ENCODE results near the gene BBS4. TPM values are rescaled to one million over a fixed set of nuclear protein-coding genes. Genes with fewer than 3 reads are reported as not detected.
"Not testable (repeated sequence)": the region's sequence is repeated elsewhere in the genome, so short reads cannot be mapped to it uniquely, and the experiment has no call there.

BBS4 gene
- total and polyA plus RNA-seq, 4 donors: 13.0 to 65.3 (median 19.5) TPM

GRCh38 chr15:72656014-72656413 lies 30.0 kb upstream of the BBS4 start:
- not testable (repeated sequence) for H3K27ac ChIP-seq (ENCODE audit: low read depth in 1 of 2, low read length in 1 of 2); H3K9me3 ChIP-seq (ENCODE audit: control insufficient read depth in 4 of 4, insufficient read depth in 3 of 4, low read length in 3 of 4); H3K36me3 ChIP-seq (ENCODE audit: control insufficient read depth in 4 of 4, insufficient read depth in 4 of 4, low read length in 4 of 4); H3K4me1 ChIP-seq (ENCODE audit: control insufficient read depth in 5 of 5, insufficient read depth in 5 of 5, low read length in 5 of 5); H3K4me3 ChIP-seq; ATAC-seq (ENCODE audit: insufficient read depth, low FRiP score); H3K9ac ChIP-seq (ENCODE audit: insufficient read depth in 1 of 2, low read length in 2 of 2); DNase-seq; H3K27me3 ChIP-seq (ENCODE audit: control insufficient read depth in 3 of 3, insufficient read depth in 3 of 3, low read length in 2 of 3)
- no CpG with 5 or more reads among the region's 3 CpGs for WGBS, 2 donors

- 81 to 89% methylated on average over 8 of the region's 10 CpGs for WGBS, 2 donors
- not testable (repeated sequence) for H3K9me3 ChIP-seq (ENCODE audit: control insufficient read depth in 4 of 4, insufficient read depth in 3 of 4, low read length in 3 of 4); H3K4me1 ChIP-seq (ENCODE audit: control insufficient read depth in 5 of 5, insufficient read depth in 5 of 5, low read length in 5 of 5); ATAC-seq (ENCODE audit: insufficient read depth, low FRiP score); DNase-seq; H3K9ac ChIP-seq (ENCODE audit: insufficient read depth in 1 of 2, low read length in 2 of 2); H3K36me3 ChIP-seq (ENCODE audit: control insufficient read depth in 4 of 4, insufficient read depth in 4 of 4, low read length in 4 of 4); H3K4me3 ChIP-seq; H3K27me3 ChIP-seq (ENCODE audit: control insufficient read depth in 3 of 3, insufficient read depth in 3 of 3, low read length in 2 of 3); H3K27ac ChIP-seq (ENCODE audit: low read depth in 1 of 2, low read length in 1 of 2)
These were observed 24.9 kb upstream of the BBS4 start for GRCh38 chr15:72661081-72661480.

DNA sequence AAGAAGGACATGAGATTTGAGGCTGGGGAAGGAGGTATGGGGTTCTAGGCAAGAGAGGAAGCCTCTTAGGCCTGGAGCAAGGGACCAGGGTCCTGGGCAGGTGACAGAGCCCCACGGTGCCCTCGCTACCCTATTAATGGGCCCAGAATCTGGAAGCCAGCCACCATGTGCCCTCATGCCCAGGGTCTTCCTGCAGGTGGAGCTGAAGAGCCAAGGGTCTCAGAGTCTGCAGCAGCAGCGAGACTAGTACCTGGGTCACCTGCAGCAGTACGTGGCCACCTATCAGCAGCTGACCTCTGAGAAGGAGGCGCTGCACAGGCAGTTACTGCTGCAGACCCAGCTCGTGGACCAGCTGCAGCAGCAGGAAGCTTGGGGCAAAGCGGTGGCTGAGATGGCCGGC lies 22.1 kb upstream of the BBS4 start:
- not testable (repeated sequence) for H3K9me3 ChIP-seq (ENCODE audit: control insufficient read depth in 4 of 4, insufficient read depth in 3 of 4, low read length in 3 of 4); ATAC-seq (ENCODE audit: insufficient read depth, low FRiP score)

DNA sequence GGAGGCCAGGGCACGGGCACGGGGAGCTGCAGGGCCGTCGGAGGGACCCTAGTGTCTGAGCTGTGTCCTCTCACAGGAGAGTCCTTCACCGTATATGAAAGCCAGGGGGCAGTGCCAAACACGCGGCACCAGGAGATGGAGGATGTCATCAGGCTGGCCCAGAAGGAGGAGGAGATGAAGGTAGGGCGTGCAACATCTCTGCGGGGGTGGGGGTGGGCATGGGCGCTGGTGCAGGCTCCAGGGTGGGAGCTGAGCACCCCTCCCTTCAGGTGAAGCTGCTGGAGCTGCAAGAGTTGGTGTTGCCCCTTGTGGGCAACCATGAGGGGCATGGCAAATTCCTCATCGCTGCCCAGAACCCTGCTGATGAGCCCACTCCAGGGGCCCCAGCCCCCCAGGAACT lies 20.3 kb upstream of the BBS4 start:
- H3K9ac ChIP-seq (ENCODE audit: insufficient read depth in 1 of 2, low read length in 2 of 2); H3K36me3 ChIP-seq (ENCODE audit: control insufficient read depth in 4 of 4, insufficient read depth in 4 of 4, low read length in 4 of 4); DNase-seq; H3K27me3 ChIP-seq (ENCODE audit: control insufficient read depth in 3 of 3, insufficient read depth in 3 of 3, low read length in 2 of 3); H3K27ac ChIP-seq (ENCODE audit: low read depth in 1 of 2, low read length in 1 of 2); H3K4me3 ChIP-seq; ATAC-seq (ENCODE audit: insufficient read depth, low FRiP score); H3K4me1 ChIP-seq (ENCODE audit: control insufficient read depth in 5 of 5, insufficient read depth in 5 of 5, low read length in 5 of 5); H3K9me3 ChIP-seq (ENCODE audit: control insufficient read depth in 4 of 4, insufficient read depth in 3 of 4, low read length in 3 of 4): not testable (repeated sequence)
- 67 to 78% methylated on average over 3 to 5 of the region's 11 CpGs for WGBS, 2 donors

More for the DNA sequence above, 22.1 kb upstream of the BBS4 start:
- not testable (repeated sequence) for DNase-seq; H3K27ac ChIP-seq (ENCODE audit: low read depth in 1 of 2, low read length in 1 of 2); H3K27me3 ChIP-seq (ENCODE audit: control insufficient read depth in 3 of 3, insufficient read depth in 3 of 3, low read length in 2 of 3); H3K4me1 ChIP-seq (ENCODE audit: control insufficient read depth in 5 of 5, insufficient read depth in 5 of 5, low read length in 5 of 5); H3K9ac ChIP-seq (ENCODE audit: insufficient read depth in 1 of 2, low read length in 2 of 2); H3K36me3 ChIP-seq (ENCODE audit: control insufficient read depth in 4 of 4, insufficient read depth in 4 of 4, low read length in 4 of 4); H3K4me3 ChIP-seq
- WGBS, 2 donors: 54% methylated on average over 4 of the region's 8 CpGs; no CpG with 5 or more reads in 1 of the 2 donors

DNA sequence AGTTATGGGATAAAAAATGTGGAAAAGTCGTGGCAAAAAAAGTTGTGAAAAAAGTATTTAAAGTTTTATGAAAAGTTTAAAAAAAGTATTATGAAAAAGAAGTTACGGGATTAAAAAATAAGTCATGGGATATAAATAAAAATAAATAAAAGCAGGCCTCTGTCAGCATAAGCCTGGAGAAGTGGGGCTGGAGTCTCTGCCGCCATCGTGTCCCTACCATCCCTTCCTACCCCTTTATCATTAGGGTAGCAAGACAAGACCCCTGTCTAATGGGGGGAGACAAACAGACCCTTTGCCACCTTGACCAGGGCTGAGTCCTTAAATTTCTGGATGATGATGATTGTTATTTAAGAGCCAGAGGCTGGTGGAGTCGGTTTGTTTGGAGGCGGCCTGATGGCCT lies 16.2 kb upstream of the BBS4 start:
- not testable (repeated sequence) for H3K4me1 ChIP-seq (ENCODE audit: control insufficient read depth in 5 of 5, insufficient read depth in 5 of 5, low read length in 5 of 5); H3K9ac ChIP-seq (ENCODE audit: insufficient read depth in 1 of 2, low read length in 2 of 2); H3K4me3 ChIP-seq; H3K9me3 ChIP-seq (ENCODE audit: control insufficient read depth in 4 of 4, insufficient read depth in 3 of 4, low read length in 3 of 4); H3K27me3 ChIP-seq (ENCODE audit: control insufficient read depth in 3 of 3, insufficient read depth in 3 of 3, low read length in 2 of 3); H3K27ac ChIP-seq (ENCODE audit: low read depth in 1 of 2, low read length in 1 of 2); DNase-seq; H3K36me3 ChIP-seq (ENCODE audit: control insufficient read depth in 4 of 4, insufficient read depth in 4 of 4, low read length in 4 of 4); ATAC-seq (ENCODE audit: insufficient read depth, low FRiP score)
- 94 to 98% methylated on average over 5 of the region's 6 CpGs for WGBS, 2 donors

- H3K4me3 ChIP-seq; H3K27me3 ChIP-seq (ENCODE audit: control insufficient read depth in 3 of 3, insufficient read depth in 3 of 3, low read length in 2 of 3); H3K9ac ChIP-seq (ENCODE audit: insufficient read depth in 1 of 2, low read length in 2 of 2); H3K4me1 ChIP-seq (ENCODE audit: control insufficient read depth in 5 of 5, insufficient read depth in 5 of 5, low read length in 5 of 5); H3K9me3 ChIP-seq (ENCODE audit: control insufficient read depth in 4 of 4, insufficient read depth in 3 of 4, low read length in 3 of 4); H3K27ac ChIP-seq (ENCODE audit: low read depth in 1 of 2, low read length in 1 of 2); H3K36me3 ChIP-seq (ENCODE audit: control insufficient read depth in 4 of 4, insufficient read depth in 4 of 4, low read length in 4 of 4): not testable (repeated sequence)
- TF ChIP-seq, protein P1, sequence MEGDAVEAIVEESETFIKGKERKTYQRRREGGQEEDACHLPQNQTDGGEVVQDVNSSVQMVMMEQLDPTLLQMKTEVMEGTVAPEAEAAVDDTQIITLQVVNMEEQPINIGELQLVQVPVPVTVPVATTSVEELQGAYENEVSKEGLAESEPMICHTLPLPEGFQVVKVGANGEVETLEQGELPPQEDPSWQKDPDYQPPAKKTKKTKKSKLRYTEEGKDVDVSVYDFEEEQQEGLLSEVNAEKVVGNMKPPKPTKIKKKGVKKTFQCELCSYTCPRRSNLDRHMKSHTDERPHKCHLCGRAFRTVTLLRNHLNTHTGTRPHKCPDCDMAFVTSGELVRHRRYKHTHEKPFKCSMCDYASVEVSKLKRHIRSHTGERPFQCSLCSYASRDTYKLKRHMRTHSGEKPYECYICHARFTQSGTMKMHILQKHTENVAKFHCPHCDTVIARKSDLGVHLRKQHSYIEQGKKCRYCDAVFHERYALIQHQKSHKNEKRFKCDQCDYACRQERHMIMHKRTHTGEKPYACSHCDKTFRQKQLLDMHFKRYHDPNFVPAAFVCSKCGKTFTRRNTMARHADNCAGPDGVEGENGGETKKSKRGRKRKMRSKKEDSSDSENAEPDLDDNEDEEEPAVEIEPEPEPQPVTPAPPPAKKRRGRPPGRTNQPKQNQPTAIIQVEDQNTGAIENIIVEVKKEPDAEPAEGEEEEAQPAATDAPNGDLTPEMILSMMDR (IDR thresholded peaks at IDR 0.05; ENCODE audit: control extremely low read depth, extremely low read depth): peak; percentile 51
- ATAC-seq (ENCODE audit: insufficient read depth, low FRiP score) (peak; percentile 97), DNase-seq (peak; percentile 61 to 71 (median 66))
- 1 to 4% methylated on average over 8 of the region's 8 CpGs for WGBS, 2 donors
These were observed 15.2 kb upstream of the BBS4 start for GRCh38 chr15:72670656-72671352.
